ENCODE data around the gene TTBK1.

- TF ChIP-seq EP300 (IDR thresholded peaks at IDR 0.05) = no peak
- TF ChIP-seq POLR2A (IDR thresholded peaks at IDR 0.05) = no peak
- TF ChIP-seq CTCF (IDR thresholded peaks at IDR 0.05) = no peak
Measured at GRCh38 chr6:43285832-43286231, 42.6 kb downstream of the TTBK1 start.

Measured in upper lobe of left lung (tissue), 4 donors.